WTC11 (cell line): ENCODE data around the gene DPP8. TPM values are rescaled to one million over a fixed set of nuclear protein-coding genes. Genes with fewer than 3 reads are reported as not detected.
A peak's percentile ranks its signal among the peaks of the same experiment; 100 is the strongest.

Experiments
- ATAC-seq: fragments of 200-7000 bp; cut with Tn5 transposase; 2 replicates; pipeline ENCODE4 v1.10.0; 2021; ENCODE audit warnings: mild to moderate bottlenecking, moderate library complexity
- CTCF ChIA-PET: fragments of 300-600 bp; sonication (Branson Sonifier 250); formaldehyde crosslinking; loops from one replicate; lab custom pipeline; 2021; ENCODE audit warnings: antibody characterized with exemption; lab: Charles Lee
- POLR2A ChIA-PET: fragments of 350-600 bp; sonication (Branson Sonifier 250); formaldehyde crosslinking; loops from one replicate; lab custom pipeline; 2021; ENCODE audit warnings: antibody characterized with exemption; lab: Charles Lee
- DNase-seq: peaks from one replicate; pipeline ENCODE4 v3.0.0; 2021; ENCODE audit warnings: low spot score
- H3K27ac Mint-ChIP-seq: 2 replicates; pipeline ENCODE4 v1.8.0; 2021; ENCODE audit warnings: mixed read lengths
- H3K27me3 Mint-ChIP-seq: 2 replicates; pipeline ENCODE4 v1.8.0; 2021; ENCODE audit warnings: low read depth, mild to moderate bottlenecking, moderate library complexity, mixed read lengths
- H3K36me3 Mint-ChIP-seq: 2 replicates; pipeline ENCODE4 v1.8.0; 2021; ENCODE audit warnings: mixed read lengths
- H3K4me1 Mint-ChIP-seq: 2 replicates; pipeline ENCODE4 v1.8.0; 2022; ENCODE audit warnings: mixed read lengths
- H3K4me3 Mint-ChIP-seq: 2 replicates; pipeline ENCODE4 v1.8.0; 2021; ENCODE audit warnings: mild to moderate bottlenecking, moderate library complexity, mixed read lengths
- H3K9me3 Mint-ChIP-seq: 2 replicates; pipeline ENCODE4 v1.8.0; 2021; ENCODE audit warnings: mixed read lengths
- CBFB ChIP-seq: sonication (generic); formaldehyde crosslinking; IDR thresholded peaks from 2 replicates; pipeline ENCODE4 v1.8.1; 2022; ENCODE audit warnings: mild to moderate bottlenecking, low read depth, missing genetic modification reagents
- E2F5 ChIP-seq: sonication (generic); formaldehyde crosslinking; IDR thresholded peaks from 2 replicates; pipeline ENCODE4 v1.8.1; 2022; ENCODE audit warnings: mild to moderate bottlenecking, moderate library complexity, missing genetic modification reagents
- EMX1 ChIP-seq: fragments of 250-450 bp; sonication (Bioruptor Pico); IDR thresholded peaks from 2 replicates; pipeline ENCODE4 v1.8.0; 2021; ENCODE audit warnings: mild to moderate bottlenecking
- ETV6 ChIP-seq: sonication (generic); formaldehyde crosslinking; IDR thresholded peaks from 2 replicates; pipeline ENCODE4 v1.8.1; 2022; ENCODE audit warnings: mild to moderate bottlenecking, missing genetic modification reagents
- FOXJ3 ChIP-seq: sonication (generic); formaldehyde crosslinking; IDR thresholded peaks from 2 replicates; pipeline ENCODE4 v1.9.0; 2021; ENCODE audit warnings: missing genetic modification reagents, mild to moderate bottlenecking, borderline replicate concordance
- GTF2I ChIP-seq: fragments of 250-450 bp; sonication (Bioruptor Pico); conservative IDR thresholded peaks from 2 replicates; pipeline ENCODE4 v1.4.0; 2021; ENCODE audit warnings: mild to moderate bottlenecking
- KAT7 ChIP-seq: sonication (generic); formaldehyde crosslinking; IDR thresholded peaks from 2 replicates; pipeline ENCODE4 v1.8.1; 2023; ENCODE audit warnings: missing genetic modification reagents, mild to moderate bottlenecking, borderline replicate concordance
- MYBL2 ChIP-seq: sonication (generic); formaldehyde crosslinking; IDR thresholded peaks from 2 replicates; pipeline ENCODE4 v1.8.1; 2023; ENCODE audit warnings: mild to moderate bottlenecking, moderate library complexity, missing genetic modification reagents
- NFE2L1 ChIP-seq: sonication (generic); formaldehyde crosslinking; IDR thresholded peaks from 2 replicates; pipeline ENCODE4 v1.8.1; 2023; ENCODE audit warnings: missing genetic modification reagents
- NFYB ChIP-seq: sonication (generic); formaldehyde crosslinking; conservative IDR thresholded peaks from 2 replicates; pipeline ENCODE4 v1.8.0; 2022; ENCODE audit warnings: low read depth, missing genetic modification reagents
- SP1 ChIP-seq: sonication (generic); formaldehyde crosslinking; conservative IDR thresholded peaks from 2 replicates; pipeline ENCODE4 v1.8.1; 2022; ENCODE audit warnings: missing genetic modification reagents
- TP53 ChIP-seq: sonication (generic); formaldehyde crosslinking; IDR thresholded peaks from 2 replicates; pipeline ENCODE4 v1.8.1; 2023; ENCODE audit warnings: mild to moderate bottlenecking, missing genetic modification reagents
- ZBTB43 ChIP-seq: sonication (generic); formaldehyde crosslinking; IDR thresholded peaks from 2 replicates; pipeline ENCODE4 v1.8.1; 2023; ENCODE audit warnings: mild to moderate bottlenecking, missing genetic modification reagents
- ZNF121 ChIP-seq: sonication (generic); formaldehyde crosslinking; IDR thresholded peaks from 2 replicates; pipeline ENCODE4 v1.8.0; 2023; ENCODE audit warnings: missing genetic modification reagents
- ZNF219 ChIP-seq: sonication (generic); formaldehyde crosslinking; IDR thresholded peaks from 2 replicates; pipeline ENCODE4 v1.8.0; 2023; ENCODE audit warnings: missing genetic modification reagents, mild to moderate bottlenecking, borderline replicate concordance
- ZNF396 ChIP-seq: fragments of 250-450 bp; sonication (Bioruptor Pico); IDR thresholded peaks from 2 replicates; pipeline ENCODE4 v1.8.0; 2021; ENCODE audit warnings: mild to moderate bottlenecking, moderate library complexity, borderline replicate concordance
- total RNA-seq: library from RNA; stranded (reverse); gene quantifications from 3 replicates; pipeline ENCODE4 v1.2.3, GENCODE V29; 2021
- TF ChIP-seq, protein P1 (sequence below): sonication (generic); formaldehyde crosslinking; IDR thresholded peaks from 2 replicates; pipeline ENCODE4 v1.8.0; 2022; ENCODE audit warnings: mild to moderate bottlenecking, missing genetic modification reagents
- TF ChIP-seq, protein P2 (sequence below): sonication (generic); formaldehyde crosslinking; IDR thresholded peaks from 2 replicates; pipeline ENCODE4 v1.8.1; 2022; ENCODE audit warnings: missing genetic modification reagents, borderline replicate concordance
- TF ChIP-seq, protein P3 (sequence below): sonication (generic); formaldehyde crosslinking; IDR thresholded peaks from 2 replicates; pipeline ENCODE4 v1.8.0; 2022; ENCODE audit warnings: mild to moderate bottlenecking, missing genetic modification reagents
- TF ChIP-seq, protein P4 (sequence below): fragments of 250-450 bp; sonication (Bioruptor Pico); IDR thresholded peaks from 2 replicates; pipeline ENCODE4 v1.9.0; 2021; ENCODE audit warnings: mild to moderate bottlenecking, borderline replicate concordance
- TF ChIP-seq, protein P5 (sequence below): sonication (generic); formaldehyde crosslinking; conservative IDR thresholded peaks from 2 replicates; pipeline ENCODE4 v1.8.1; 2023; ENCODE audit warnings: mild to moderate bottlenecking, low read depth, missing genetic modification reagents, moderate library complexity

The DPP8 gene
- total RNA-seq, 1 experiment from 2014 or later, result 31.9 TPM

DNA sequence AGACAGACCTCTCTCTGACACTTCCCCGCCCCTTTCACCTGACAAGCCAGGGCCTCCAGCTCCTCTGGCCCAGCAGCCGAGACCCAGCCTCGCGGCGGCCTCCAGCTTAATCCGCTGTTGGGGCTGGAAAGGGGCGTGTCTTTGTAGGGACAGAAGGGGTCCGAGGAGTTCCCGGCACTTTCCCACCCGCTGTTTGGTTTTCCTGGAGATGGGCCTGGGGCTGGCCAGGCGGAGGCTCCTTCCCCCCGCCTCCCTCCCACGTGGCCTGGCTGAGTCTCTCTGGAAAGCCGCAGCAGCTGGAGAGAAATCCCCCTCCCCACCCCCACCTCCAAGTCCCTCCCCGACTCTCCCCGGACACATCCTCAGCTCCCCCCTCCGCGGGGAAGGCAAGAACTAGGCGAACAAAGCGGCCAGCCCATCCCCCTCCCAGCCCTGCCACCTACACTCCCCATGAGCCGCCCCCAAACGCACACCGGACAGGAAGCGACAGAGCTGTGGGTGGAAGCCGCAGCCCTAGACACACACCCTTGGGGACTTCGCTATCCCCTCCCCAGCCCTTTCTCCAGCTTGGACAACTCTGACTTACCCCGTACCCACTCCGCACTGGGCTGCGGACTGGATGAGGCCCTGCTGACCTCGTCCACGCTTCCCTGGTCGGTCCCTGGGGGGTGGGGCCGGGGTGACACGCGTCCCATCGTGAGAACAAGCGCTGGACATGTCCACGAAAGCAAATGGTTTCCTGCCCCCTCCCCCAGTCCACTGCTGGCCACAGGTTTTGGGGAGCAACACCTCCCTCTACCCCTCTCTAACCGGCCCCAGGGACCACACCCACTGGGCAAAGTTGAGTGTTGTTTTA lies 95.9 kb downstream of the DPP8 start:
- Mint-ChIP-seq H3K36me3 (no peaks in the 10 kb centered on the region), H3K27ac (peak overlapping the region; percentile 93), H3K9me3 (no peaks in the 10 kb centered on the region), H3K4me1 (peaks cover 76% of the 10 kb centered on the region), H3K4me3 (peak overlapping the region; percentile 98), H3K27me3 (peaks cover 20% of the 10 kb centered on the region)
- ChIA-PET POLR2A (interaction anchor here (0.6 to 2.8 kb wide), 15 partner anchors 8 to 999 kb away, joined by 3 to 12 read pairs (median 4); partner anchors contain the start of gene RNU5B-1), CTCF (interaction anchor here (0.6 to 6.7 kb wide), 22 partner anchors 12 to 442 kb away, joined by 3 to 105 read pairs (median 4); partner anchors contain the start of genes CLPX, PARP16 and RNU5B-1)
- DNase-seq, result peak; percentile 96
- ATAC-seq, result peak; percentile 71
- no peak for TF ChIP-seq NFE2L1 (CRISPR knock-in tag)
- TF ChIP-seq, protein P1, sequence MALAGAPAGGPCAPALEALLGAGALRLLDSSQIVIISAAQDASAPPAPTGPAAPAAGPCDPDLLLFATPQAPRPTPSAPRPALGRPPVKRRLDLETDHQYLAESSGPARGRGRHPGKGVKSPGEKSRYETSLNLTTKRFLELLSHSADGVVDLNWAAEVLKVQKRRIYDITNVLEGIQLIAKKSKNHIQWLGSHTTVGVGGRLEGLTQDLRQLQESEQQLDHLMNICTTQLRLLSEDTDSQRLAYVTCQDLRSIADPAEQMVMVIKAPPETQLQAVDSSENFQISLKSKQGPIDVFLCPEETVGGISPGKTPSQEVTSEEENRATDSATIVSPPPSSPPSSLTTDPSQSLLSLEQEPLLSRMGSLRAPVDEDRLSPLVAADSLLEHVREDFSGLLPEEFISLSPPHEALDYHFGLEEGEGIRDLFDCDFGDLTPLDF (CRISPR knock-in tag), result no peak
- TF ChIP-seq CBFB (CRISPR knock-in tag), result 0 out of 2 replicates have a peak, but pooled peaks have one; percentile 20
- TF ChIP-seq, protein P2, sequence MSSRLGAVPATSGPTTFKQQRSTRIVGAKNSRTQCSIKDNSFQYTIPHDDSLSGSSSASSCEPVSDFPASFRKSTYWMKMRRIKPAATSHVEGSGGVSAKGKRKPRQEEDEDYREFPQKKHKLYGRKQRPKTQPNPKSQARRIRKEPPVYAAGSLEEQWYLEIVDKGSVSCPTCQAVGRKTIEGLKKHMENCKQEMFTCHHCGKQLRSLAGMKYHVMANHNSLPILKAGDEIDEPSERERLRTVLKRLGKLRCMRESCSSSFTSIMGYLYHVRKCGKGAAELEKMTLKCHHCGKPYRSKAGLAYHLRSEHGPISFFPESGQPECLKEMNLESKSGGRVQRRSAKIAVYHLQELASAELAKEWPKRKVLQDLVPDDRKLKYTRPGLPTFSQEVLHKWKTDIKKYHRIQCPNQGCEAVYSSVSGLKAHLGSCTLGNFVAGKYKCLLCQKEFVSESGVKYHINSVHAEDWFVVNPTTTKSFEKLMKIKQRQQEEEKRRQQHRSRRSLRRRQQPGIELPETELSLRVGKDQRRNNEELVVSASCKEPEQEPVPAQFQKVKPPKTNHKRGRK, result no peak
- peak; percentile 15; the same call in 1 of the 2 replicates for TF ChIP-seq ZBTB43 (CRISPR knock-in tag)
- TF ChIP-seq, protein P3, sequence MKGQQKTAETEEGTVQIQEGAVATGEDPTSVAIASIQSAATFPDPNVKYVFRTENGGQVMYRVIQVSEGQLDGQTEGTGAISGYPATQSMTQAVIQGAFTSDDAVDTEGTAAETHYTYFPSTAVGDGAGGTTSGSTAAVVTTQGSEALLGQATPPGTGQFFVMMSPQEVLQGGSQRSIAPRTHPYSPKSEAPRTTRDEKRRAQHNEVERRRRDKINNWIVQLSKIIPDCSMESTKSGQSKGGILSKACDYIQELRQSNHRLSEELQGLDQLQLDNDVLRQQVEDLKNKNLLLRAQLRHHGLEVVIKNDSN (CRISPR knock-in tag), result peak; percentile 79
- TF ChIP-seq, protein P4, sequence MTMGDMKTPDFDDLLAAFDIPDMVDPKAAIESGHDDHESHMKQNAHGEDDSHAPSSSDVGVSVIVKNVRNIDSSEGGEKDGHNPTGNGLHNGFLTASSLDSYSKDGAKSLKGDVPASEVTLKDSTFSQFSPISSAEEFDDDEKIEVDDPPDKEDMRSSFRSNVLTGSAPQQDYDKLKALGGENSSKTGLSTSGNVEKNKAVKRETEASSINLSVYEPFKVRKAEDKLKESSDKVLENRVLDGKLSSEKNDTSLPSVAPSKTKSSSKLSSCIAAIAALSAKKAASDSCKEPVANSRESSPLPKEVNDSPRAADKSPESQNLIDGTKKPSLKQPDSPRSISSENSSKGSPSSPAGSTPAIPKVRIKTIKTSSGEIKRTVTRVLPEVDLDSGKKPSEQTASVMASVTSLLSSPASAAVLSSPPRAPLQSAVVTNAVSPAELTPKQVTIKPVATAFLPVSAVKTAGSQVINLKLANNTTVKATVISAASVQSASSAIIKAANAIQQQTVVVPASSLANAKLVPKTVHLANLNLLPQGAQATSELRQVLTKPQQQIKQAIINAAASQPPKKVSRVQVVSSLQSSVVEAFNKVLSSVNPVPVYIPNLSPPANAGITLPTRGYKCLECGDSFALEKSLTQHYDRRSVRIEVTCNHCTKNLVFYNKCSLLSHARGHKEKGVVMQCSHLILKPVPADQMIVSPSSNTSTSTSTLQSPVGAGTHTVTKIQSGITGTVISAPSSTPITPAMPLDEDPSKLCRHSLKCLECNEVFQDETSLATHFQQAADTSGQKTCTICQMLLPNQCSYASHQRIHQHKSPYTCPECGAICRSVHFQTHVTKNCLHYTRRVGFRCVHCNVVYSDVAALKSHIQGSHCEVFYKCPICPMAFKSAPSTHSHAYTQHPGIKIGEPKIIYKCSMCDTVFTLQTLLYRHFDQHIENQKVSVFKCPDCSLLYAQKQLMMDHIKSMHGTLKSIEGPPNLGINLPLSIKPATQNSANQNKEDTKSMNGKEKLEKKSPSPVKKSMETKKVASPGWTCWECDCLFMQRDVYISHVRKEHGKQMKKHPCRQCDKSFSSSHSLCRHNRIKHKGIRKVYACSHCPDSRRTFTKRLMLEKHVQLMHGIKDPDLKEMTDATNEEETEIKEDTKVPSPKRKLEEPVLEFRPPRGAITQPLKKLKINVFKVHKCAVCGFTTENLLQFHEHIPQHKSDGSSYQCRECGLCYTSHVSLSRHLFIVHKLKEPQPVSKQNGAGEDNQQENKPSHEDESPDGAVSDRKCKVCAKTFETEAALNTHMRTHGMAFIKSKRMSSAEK (CRISPR knock-in tag), result no peak
- TF ChIP-seq, protein P5, sequence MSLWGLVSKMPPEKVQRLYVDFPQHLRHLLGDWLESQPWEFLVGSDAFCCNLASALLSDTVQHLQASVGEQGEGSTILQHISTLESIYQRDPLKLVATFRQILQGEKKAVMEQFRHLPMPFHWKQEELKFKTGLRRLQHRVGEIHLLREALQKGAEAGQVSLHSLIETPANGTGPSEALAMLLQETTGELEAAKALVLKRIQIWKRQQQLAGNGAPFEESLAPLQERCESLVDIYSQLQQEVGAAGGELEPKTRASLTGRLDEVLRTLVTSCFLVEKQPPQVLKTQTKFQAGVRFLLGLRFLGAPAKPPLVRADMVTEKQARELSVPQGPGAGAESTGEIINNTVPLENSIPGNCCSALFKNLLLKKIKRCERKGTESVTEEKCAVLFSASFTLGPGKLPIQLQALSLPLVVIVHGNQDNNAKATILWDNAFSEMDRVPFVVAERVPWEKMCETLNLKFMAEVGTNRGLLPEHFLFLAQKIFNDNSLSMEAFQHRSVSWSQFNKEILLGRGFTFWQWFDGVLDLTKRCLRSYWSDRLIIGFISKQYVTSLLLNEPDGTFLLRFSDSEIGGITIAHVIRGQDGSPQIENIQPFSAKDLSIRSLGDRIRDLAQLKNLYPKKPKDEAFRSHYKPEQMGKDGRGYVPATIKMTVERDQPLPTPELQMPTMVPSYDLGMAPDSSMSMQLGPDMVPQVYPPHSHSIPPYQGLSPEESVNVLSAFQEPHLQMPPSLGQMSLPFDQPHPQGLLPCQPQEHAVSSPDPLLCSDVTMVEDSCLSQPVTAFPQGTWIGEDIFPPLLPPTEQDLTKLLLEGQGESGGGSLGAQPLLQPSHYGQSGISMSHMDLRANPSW (CRISPR knock-in tag), result 0 out of 2 replicates have a peak, but pooled peaks have one; percentile 71
- TF ChIP-seq KAT7, result no peak
- no peak for TF ChIP-seq EMX1
- TF ChIP-seq NFYB (CRISPR knock-in tag), result 0 out of 2 replicates have a peak, but pooled peaks have one; percentile 5
- peak; percentile 59; the same call in 1 of the 2 replicates for TF ChIP-seq TP53 (CRISPR knock-in tag)
- TF ChIP-seq ZNF219 (CRISPR knock-in tag), result 0 out of 2 replicates have a peak, but pooled peaks have one; percentile 55
- no peak for TF ChIP-seq FOXJ3
- TF ChIP-seq GTF2I (CRISPR knock-in tag), result peak; percentile 69; the same call in 1 of the 2 replicates
- TF ChIP-seq ZNF396 (CRISPR knock-in tag), result no peak
- TF ChIP-seq SP1, result peak; percentile 77
- peak; percentile 26; the same call in 1 of the 2 replicates for TF ChIP-seq E2F5 (CRISPR knock-in tag)
- TF ChIP-seq ZNF121 (CRISPR knock-in tag), result peak; percentile 99
- peak; percentile 70; the same call in 1 of the 2 replicates for TF ChIP-seq ETV6 (CRISPR knock-in tag)
- no peak for TF ChIP-seq MYBL2 (CRISPR knock-in tag)
